Fibroblast of villous mesenchyme (primary cell): ENCODE measurements around the gene F12. TPM values are rescaled to one million over a fixed set of nuclear protein-coding genes. Genes with fewer than 3 reads are reported as not detected.
"Not testable (repeated sequence)": the region's sequence is repeated elsewhere in the genome, so short reads cannot be mapped to it uniquely, and the experiment has no call there.

Experiments
- DNase-seq: peaks from one replicate; pipeline ENCODE4 v3.0.0-alpha.2; 2010; ENCODE audit warnings: low read depth
- H3K4me3 ChIP-seq: 2 replicates; pipeline ENCODE4 v1.5.1; 2011; ENCODE audit warnings: low read depth, mild to moderate bottlenecking, low read length
- total RNA-seq: library from RNA; depleted of rRNA; stranded (reverse); fragments of >200 nt; gene quantifications from 2 replicates; pipeline ENCODE4 v1.2.3, GENCODE V29; 2012
- TF ChIP-seq, protein P1 (sequence below): IDR thresholded peaks from 2 replicates; pipeline ENCODE4 v1.5.1; 2012; ENCODE audit warnings: low read depth, mild to moderate bottlenecking, low read length; ENCODE audit not compliant: insufficient read depth

F12 gene
- total RNA-seq, 1 donor = 0.43 TPM

- peak; percentile 82 for DNase-seq
- H3K4me3 ChIP-seq = no peak overlapping the region
- TF ChIP-seq, protein P1, sequence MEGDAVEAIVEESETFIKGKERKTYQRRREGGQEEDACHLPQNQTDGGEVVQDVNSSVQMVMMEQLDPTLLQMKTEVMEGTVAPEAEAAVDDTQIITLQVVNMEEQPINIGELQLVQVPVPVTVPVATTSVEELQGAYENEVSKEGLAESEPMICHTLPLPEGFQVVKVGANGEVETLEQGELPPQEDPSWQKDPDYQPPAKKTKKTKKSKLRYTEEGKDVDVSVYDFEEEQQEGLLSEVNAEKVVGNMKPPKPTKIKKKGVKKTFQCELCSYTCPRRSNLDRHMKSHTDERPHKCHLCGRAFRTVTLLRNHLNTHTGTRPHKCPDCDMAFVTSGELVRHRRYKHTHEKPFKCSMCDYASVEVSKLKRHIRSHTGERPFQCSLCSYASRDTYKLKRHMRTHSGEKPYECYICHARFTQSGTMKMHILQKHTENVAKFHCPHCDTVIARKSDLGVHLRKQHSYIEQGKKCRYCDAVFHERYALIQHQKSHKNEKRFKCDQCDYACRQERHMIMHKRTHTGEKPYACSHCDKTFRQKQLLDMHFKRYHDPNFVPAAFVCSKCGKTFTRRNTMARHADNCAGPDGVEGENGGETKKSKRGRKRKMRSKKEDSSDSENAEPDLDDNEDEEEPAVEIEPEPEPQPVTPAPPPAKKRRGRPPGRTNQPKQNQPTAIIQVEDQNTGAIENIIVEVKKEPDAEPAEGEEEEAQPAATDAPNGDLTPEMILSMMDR = no peak
Measured at GRCh38 chr5:177419046-177419445, 9.7 kb upstream of the F12 start.

- not testable (repeated sequence) for H3K4me3 ChIP-seq, DNase-seq
Measured at GRCh38 chr5:177417081-177417480, 7.7 kb upstream of the F12 start.

DNA sequence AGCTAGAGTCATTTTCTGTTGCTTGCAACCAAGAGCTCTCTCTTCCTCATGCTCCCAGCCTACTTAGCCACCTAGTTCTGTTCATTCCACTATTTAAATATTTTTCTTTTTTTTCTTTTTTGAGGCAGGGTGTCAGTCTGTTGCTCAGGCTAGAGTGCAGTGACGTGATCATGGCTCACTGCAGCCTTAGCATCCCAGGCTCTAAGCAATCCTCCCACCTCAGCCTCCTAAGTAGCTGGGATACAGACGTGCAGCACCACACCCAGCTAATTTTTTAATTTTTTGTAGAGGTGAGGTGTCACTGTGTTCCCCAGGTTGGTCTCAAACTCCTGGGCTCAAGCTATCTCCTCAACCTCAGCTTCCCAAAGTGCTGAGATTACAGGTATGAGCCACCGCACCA lies 5.1 kb upstream of the F12 start:
- TF ChIP-seq, protein P1 = no peak
- no peak for DNase-seq
- H3K4me3 ChIP-seq = no peak overlapping the region

DNA sequence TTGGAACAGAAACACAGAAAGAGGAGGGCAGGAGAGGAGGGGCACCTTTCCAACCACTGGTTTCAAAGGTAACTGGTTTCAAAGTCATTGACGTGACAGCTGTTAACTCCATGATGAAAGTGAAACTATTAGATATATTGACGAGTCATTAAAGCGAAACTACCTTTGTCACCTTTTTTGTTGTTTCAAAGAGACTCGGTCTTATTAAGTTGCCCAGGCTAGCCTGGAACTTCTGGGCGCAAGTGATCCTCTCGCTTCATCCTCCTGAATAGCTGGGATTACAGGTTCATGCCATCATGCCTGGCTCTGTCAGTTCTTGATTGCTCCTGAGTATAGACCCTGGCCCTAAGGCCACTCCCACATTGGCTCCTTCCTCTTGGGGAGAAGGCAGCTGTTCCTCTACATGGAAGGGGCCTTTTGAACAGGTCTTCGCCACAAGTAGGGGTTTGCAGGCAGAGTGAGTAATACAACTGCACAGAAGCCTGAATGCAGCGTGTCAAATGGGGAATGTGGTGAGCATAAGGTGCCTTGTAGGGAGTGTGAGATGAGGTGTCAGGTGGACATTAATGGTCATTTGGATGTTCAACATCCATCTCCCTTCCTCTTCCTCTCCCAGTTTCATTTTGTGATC lies 3.4 kb upstream of the F12 start:
- no peak overlapping the region for H3K4me3 ChIP-seq
- TF ChIP-seq, protein P1 = no peak
- no peak for DNase-seq

GRCh38 chr5:177410575-177410974 lies 1.2 kb upstream of the F12 start:
- DNase-seq = no peak

GRCh38 chr5:177405805-177406204 lies 3.6 kb downstream of the F12 start:
- no peak for DNase-seq
- H3K4me3 ChIP-seq = no peak overlapping the region
- TF ChIP-seq, protein P1 = no peak

More at GRCh38 chr5:177410575-177410974, 1.2 kb upstream of the F12 start:
- no peak overlapping the region for H3K4me3 ChIP-seq
- TF ChIP-seq, protein P1 = no peak

DNA sequence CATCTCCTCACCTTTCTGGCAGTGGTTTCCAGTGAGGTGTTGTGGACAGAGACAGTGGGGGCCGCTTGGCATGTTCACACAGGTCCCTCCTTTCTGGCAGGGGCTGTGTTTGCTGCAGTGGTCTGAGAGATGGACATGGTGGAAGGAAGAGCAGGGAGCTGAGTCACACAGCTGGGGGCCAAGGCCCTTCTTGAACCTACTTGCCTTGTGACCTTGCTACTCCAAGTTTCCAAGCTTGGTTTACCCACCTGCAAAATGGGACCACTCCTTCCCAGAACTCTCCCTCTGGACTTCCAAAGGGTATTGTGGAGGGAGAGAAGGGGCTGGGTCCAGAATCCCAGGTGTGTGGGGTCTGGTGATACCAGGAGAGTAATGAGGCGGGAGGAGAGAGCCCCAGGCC lies 4.1 kb downstream of the F12 start:
- TF ChIP-seq, protein P1 = no peak

More for the DNA sequence above, 4.1 kb downstream of the F12 start:
- no peak for DNase-seq
- no peak overlapping the region for H3K4me3 ChIP-seq
